Ecto neural progenitor cell (in vitro differentiated cells): ENCODE measurements around the gene PIGZ.
A peak's percentile ranks its signal among the peaks of the same experiment; 100 is the strongest.
"Not testable (repeated sequence)": the region's sequence is repeated elsewhere in the genome, so short reads cannot be mapped to it uniquely, and the experiment has no call there.

Experiments
- DNase-seq: peaks from one replicate; pipeline ENCODE4 v3.0.0-alpha.2; 2018; ENCODE audit warnings: low spot score

Gene PIGZ

GRCh38 chr3:196948442-196949284 is 20.0 kb downstream of the PIGZ start:
- DNase-seq: no peak

- DNase-seq: no peak
Observed at GRCh38 chr3:196947860-196948441, 20.7 kb downstream of the PIGZ start.

GRCh38 chr3:196947136-196947859 is 21.3 kb downstream of the PIGZ start:
- DNase-seq: no peak

- not testable (repeated sequence) for DNase-seq
Observed at GRCh38 chr3:196944037-196944790, 24.4 kb downstream of the PIGZ start.

- peak; percentile 61 for DNase-seq
Observed at GRCh38 chr3:196942915-196943277, 25.7 kb downstream of the PIGZ start.

- peak; percentile 100 for DNase-seq
Observed at GRCh38 chr3:196942226-196942914, 26.3 kb downstream of the PIGZ start, which contains the start of gene NCBP2. Gene NCBP2 (minus strand): TSS chr3:196942528. CDS start chr3:196942503, 25 bp downstream.

- no peak for DNase-seq
Observed at GRCh38 chr3:196941729-196942225, 26.9 kb downstream of the PIGZ start.

GRCh38 chr3:196938576-196938975 is 30.1 kb downstream of the PIGZ start:
- DNase-seq: no peak

GRCh38 chr3:196938124-196938523 is 30.5 kb downstream of the PIGZ start:
- no peak for DNase-seq

GRCh38 chr3:196936288-196936687 is 32.3 kb downstream of the PIGZ start:
- no peak for DNase-seq

- no peak for DNase-seq
Observed at GRCh38 chr3:196932600-196932999, 36.0 kb downstream of the PIGZ start.

GRCh38 chr3:196931828-196932587 is 36.6 kb downstream of the PIGZ start:
- DNase-seq: no peak

- no peak for DNase-seq
Observed at GRCh38 chr3:196931157-196931556, 37.5 kb downstream of the PIGZ start.

GRCh38 chr3:196927571-196928453 is 40.8 kb downstream of the PIGZ start:
- no peak for DNase-seq

GRCh38 chr3:196920733-196921132 is 47.9 kb downstream of the PIGZ start:
- no peak for DNase-seq

GRCh38 chr3:196918968-196919367 is 49.7 kb downstream of the PIGZ start:
- no peak for DNase-seq

GRCh38 chr3:196916995-196917394 is 51.6 kb downstream of the PIGZ start:
- DNase-seq: no peak

- DNase-seq: no peak
Observed at GRCh38 chr3:196916221-196916620, 52.4 kb downstream of the PIGZ start.

- DNase-seq: no peak
Observed at GRCh38 chr3:196915375-196915774, 53.3 kb downstream of the PIGZ start.

GRCh38 chr3:196914866-196915265 is 53.8 kb downstream of the PIGZ start:
- DNase-seq: no peak
